Measurements from ENCODE around the gene ARHGAP35.
"Not testable (repeated sequence)": the region's sequence is repeated elsewhere in the genome, so short reads cannot be mapped to it uniquely, and the experiment has no call there.

Gene ARHGAP35

DNA sequence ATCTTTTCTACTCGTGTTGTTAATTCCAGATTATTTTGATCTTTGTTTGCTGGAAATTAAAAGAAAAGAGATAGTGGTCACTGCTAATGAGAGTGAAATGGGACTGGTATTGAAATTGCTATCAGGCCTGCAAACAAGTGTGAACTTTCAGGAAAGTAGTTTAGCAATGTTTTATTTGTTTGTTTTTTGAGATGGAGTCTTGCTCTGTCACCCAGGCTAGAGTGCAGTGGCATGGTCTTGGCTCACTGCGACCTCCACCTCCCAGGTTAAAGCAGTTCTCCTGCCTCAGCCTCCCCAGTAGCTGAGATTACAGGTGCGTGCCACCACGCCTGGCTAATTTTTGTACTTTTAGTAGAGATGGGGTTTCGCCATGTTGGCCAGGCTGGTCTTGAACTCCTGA, 10.4 kb downstream of the ARHGAP35 start:
- DNase-seq (ENCODE audit: low spot score), result not testable (repeated sequence)

DNA sequence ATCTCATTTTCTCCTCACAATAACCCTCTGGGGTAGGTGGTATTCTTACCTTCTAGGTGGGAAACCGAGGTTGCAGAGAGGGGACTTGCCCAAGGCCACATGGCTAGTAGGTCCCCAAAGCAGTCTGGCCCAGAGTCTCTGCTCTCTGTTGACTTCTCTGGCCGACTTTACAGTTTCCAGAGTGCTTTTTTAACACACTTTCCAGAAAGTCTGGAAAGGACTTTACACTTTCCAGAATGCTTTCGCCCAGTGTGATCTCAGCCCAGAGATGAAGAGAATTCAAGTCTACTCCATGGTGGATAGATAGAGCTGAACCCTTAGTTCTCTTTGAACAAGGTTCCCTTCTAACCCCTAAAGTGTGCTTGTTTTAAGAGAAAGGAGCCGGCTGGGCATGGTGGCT, 12.2 kb downstream of the ARHGAP35 start:
- no peak for DNase-seq (ENCODE audit: low spot score)

DNA sequence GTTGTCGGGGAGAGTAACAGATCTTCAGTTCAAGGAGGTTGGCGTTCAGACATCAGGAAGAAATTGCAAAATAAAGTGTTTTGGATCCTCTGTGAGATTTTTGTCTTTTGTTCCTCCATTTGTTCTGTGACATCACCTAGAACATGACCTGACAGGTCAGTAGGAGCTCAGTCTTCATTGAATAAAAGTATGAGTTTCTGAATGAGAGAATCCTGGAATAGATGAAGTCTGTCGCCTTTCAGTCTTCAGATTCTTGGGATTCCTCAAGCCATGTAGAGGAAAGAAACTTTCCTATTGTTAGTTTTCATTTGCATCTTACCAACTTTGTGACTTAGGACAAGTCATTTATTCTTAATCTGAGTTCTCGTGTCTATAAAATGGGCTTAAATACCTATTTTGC, 14.4 kb downstream of the ARHGAP35 start:
- DNase-seq (ENCODE audit: low spot score), result no peak

DNA sequence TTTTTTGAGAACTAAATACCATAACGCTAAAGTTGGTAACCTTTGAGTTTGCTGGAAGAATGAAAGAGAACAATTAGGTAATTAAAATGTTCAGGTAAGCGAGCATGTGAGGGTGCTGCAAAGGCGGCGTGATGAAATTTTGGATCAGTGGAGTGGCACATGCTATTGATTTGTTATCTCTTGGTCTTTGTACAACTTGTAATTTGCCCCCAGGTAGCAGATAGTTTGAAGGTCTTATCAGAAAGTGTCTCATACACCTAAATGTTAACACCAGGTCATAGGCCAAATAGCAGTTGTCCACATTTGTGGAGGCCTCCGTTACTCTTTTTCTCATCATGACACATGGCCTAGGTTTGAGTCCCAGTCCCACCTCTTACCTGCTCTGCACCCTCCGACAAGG, 14.9 kb downstream of the ARHGAP35 start:
- no peak for DNase-seq (ENCODE audit: low spot score)

GRCh38 chr19:46878613-46879375, 18.0 kb downstream of the ARHGAP35 start:
- no peak for DNase-seq (ENCODE audit: low spot score)

GRCh38 chr19:46880431-46880830, 19.6 kb downstream of the ARHGAP35 start:
- no peak for DNase-seq (ENCODE audit: low spot score)

GRCh38 chr19:46881092-46881491, 20.3 kb downstream of the ARHGAP35 start:
- no peak for DNase-seq (ENCODE audit: low spot score)

- no peak for DNase-seq (ENCODE audit: low spot score)
Measured at GRCh38 chr19:46882034-46882433, 21.2 kb downstream of the ARHGAP35 start.

DNA sequence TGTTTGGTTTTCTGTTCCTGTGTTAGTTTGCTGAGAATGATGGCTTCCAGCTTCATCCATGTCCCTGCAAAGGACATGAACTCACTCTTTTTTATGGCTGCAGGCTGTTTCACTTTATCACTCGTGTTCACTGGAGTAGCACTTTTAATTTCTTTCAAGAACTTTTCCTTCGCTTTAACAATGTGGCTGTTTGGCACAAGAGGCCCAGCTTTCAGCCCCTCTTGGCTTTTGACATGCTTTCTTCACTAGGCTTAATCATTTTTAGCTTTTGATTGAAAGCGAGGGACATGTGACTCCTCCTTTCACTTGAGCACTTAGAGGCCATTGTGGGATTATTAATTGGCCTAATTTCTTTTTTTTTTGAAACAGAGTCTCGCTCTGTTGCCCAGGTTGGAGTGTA, 22.0 kb downstream of the ARHGAP35 start:
- not testable (repeated sequence) for DNase-seq (ENCODE audit: low spot score)

- no peak for DNase-seq (ENCODE audit: low spot score)
Measured at GRCh38 chr19:46885411-46885810, 24.6 kb downstream of the ARHGAP35 start.

DNA sequence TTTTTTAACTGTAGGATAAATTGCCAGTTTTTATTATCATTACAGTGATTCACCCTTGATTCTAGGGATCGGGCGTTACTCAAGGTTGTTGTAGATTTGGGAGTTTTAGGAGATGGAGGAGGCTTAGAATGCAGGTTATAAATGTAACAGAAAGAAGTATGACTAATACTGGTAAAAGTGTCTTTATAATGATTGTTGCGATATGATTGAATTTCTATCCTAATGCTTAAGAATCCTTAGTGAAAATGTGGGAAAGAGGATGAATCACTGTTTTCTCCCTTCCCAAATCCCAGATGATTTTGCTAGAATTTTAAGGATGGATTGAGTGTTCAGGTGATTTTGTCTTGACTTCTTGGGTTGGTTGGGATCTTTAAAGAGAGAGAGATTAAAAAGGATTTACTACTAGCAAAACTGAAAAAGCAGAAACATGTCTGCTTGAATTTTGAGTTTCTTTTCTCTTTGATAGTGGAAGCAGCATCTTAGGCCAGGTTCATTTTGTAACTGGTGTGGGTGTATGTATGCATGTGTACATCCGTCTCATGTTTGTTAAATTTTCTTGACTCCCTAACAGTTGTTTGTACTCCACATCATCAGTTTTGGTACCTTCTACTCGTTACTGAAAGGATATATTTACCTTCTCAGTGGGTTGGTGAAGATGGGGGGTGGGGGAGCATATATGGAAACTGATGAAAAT, 25.9 kb downstream of the ARHGAP35 start:
- DNase-seq (ENCODE audit: low spot score), result no peak

- DNase-seq (ENCODE audit: low spot score), result no peak
Measured at GRCh38 chr19:46887240-46887782, 26.5 kb downstream of the ARHGAP35 start.

DNA sequence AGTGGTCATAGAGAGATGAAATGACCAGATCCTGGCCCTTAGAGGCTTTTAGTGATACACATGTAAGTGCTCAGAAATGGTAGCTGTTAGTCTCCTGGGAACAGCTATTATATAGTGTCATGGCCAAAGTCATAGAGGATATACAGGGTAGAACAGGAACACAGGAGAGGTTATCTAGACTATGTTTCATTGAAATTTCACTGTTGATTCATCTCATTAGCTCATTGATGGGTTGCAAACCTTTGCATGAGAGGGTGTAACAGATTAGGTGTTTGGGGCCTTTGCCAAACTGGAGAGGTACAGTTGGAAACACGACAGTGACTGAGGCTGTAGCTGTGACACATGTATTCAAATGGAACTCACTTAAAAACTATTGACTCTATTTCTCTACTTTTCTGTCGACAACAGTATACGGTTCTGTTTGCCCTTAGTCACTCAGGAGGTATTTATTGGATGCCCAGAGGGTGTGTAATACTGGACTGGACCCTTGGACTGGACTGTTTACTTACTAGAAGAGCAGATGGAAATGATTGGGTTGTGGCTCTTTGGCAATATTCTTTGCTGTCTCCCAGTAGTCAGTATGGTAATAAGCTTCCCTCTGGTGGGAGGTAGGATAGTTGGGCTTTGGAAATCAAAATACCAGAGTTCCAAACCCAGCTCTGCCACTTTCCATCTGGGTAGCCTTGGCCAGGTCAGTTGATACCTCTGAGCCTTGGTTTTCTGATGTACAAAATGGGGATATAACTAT, 29.8 kb downstream of the ARHGAP35 start:
- peak; percentile 75 for DNase-seq (ENCODE audit: low spot score)

- no peak for DNase-seq (ENCODE audit: low spot score)
Measured at GRCh38 chr19:46892252-46893179, 31.7 kb downstream of the ARHGAP35 start.

DNA sequence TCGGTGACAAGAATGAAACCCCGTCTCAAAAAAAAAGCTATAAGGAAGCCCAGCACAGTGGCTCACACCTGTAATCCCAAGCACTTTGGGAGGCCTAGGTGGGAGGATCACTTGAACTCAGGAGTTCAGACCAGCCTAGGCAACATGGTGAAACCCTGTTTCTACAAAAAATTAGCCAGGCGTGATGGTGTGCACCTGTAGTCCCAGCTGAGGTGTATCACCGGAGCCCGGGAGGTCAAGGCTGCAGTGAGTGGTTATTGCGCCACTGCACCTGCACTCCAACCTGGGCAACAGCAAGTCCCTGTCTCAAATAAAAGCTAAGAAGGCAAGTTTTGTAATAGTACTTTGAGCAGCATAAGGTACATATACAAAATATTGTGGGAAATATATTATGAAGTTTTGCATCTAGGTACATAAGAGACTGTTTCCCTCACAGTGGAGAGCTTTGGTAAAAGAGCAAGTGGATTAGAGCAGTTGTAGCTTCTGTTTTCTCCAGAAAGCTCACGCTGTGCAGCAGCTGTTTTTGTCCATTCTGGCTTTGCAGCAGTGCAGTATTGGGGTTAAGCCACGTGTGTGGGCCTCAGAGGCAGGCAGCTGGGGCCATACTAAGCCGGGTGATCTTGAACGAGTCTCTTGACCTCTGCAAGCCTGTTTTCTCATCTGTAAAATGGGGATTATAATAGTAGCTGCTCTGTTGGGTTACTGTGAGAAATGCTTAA, 35.4 kb downstream of the ARHGAP35 start:
- no peak for DNase-seq (ENCODE audit: low spot score)

DNA sequence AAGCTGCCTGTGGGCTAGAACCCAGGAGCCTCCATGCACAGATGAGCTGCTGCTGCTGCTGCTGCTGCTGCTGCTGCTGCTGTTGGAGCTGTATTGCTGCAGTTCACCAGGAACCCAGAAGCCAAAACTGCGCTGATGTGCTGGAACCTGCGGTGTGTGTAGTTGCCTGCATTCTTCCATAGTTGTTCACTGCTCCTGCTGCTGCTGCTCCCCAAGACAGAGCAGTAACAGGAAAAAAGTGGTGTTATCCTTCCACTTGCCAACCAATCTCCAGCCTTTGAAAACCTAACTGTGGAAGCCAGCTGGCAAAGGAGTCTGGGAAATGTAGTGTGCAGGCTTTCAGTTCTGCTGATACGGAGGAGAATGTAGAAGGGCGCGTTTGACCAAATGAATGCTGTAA, 37.9 kb downstream of the ARHGAP35 start:
- DNase-seq (ENCODE audit: low spot score), result peak; percentile 63

DNA sequence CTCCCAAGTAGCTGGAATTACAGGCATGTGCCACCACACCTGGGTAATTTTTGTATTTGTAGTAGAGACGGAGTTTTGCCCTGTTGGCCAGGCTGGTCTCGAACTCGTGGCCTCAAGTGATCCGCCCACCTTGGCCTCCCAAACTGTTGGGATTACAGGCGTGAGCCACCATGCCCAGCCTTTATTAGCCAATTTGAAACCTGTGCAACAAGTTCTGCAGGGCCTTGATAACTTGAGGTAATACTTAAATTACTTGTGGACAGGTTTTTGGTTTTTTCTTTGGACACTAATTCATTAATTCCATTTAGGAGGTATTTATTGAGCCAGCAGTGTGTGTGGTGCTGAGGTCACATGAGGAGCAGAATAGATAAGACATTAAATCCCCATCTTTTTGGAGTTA, 39.5 kb downstream of the ARHGAP35 start:
- no peak for DNase-seq (ENCODE audit: low spot score)

DNA sequence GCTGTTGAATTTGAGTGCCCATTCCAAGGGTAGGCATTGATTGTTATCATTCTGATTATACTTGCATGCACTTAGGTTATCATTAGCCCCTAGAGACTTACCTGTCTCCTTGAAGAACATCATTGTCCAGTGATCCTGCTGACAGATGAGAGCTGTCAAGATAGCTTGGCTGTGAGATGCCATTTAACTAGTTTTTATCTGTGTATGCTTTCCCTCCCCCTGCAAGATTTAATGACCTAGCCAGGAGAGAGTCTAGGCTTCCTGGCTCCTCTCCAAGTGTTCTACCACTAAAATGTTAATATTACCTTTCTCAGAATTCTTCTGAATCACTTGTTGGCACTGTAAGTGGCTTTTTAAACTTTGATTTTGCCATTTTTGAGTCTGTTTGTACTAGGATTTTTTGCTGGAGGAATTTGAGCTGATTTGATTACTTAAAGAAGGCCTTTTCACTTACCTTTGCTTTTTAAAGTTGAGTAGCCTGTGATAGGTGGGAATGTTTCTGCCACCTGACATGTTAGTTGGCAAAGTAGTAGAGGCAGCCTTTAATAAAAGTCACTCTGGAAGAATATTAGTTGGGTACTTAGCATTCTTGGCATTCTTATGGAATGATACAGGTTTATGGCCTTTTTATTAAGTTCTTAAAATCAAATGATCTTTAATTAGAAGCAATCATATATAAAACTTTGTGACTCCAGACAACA, 41.1 kb downstream of the ARHGAP35 start:
- DNase-seq (ENCODE audit: low spot score), result no peak

DNA sequence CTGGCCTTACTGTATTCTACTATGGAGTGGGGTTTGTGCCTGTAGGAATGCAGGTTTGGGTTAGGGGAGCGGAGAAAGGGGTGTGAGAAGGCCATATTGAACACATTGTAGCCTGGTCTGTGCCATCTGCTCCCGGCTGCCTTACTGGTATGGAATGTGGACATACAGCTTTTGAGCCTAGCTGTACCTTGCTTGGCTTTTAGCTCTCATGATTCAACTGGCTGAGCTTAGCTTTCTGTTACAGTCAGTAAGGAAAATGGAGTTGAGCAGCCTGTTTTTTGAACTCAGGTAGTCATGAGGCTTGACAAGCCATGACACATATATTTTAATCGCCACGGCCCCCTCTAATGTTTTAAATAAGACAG, 41.6 kb downstream of the ARHGAP35 start:
- DNase-seq (ENCODE audit: low spot score), result no peak

DNA sequence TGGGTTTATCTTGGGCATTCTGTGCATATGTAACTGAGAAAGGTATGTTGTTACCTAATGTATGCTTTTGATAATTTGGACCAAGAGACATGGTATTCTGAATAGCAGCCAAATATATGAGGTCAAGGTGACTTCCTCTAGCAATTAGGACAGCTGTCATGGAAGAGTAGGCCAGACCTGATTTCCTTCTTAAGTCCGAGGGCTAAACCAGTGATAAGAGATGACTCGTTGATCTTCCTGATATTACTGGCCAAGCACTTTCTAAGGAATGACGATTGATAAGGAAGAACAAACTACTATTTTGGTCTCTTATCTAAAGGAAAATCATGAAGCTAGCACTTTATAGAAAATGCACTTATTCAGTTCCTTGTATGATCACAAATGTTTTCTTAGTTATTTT, 42.7 kb downstream of the ARHGAP35 start:
- DNase-seq (ENCODE audit: low spot score), result no peak

All from AG08396 (cell line).